HL-60 (cell line): ENCODE results near the gene PRKACB.

Experiments used
- GABPA ChIP-seq: IDR thresholded peaks from 2 replicates; pipeline ENCODE4 v1.6.1; 2012; ENCODE audit warnings: low read depth
- POLR2AphosphoS5 ChIP-seq: IDR thresholded peaks from 2 replicates; pipeline ENCODE4 v1.6.1; 2012; ENCODE audit warnings: low read depth
- SPI1 ChIP-seq: IDR thresholded peaks from 2 replicates; pipeline ENCODE4 v1.6.1; 2012; ENCODE audit warnings: low read depth, mild to moderate bottlenecking, borderline replicate concordance
- TF ChIP-seq, protein P1 (sequence below): IDR thresholded peaks from one replicate; pipeline ENCODE4 v1.5.1; 2011; ENCODE audit warnings: low read length, control low read depth, inconsistent platforms; ENCODE audit not compliant: insufficient read depth
- TF ChIP-seq, protein P2 (sequence below): IDR thresholded peaks from 2 replicates; pipeline ENCODE4 v1.6.1; 2012; ENCODE audit warnings: low read depth; ENCODE audit not compliant: insufficient replicate concordance

DNA sequence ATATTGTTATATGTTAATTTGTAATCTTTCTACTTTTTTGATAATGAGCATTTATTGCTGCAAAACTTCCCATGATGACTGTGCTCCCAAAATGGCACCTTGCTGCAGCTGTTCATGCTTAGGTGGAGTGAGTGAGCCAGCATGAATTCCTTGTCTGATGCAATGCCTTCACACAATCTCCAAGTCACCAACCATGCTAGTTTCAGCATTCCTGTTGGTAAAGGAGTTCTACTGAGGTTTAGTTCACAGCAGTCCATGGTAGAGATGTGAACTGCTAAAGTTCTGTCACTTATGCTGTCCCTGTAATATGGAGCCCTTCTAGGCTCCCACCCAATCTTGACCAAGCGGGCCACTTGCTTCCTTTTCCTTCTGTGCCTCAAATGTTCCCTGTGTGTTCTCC is 26.2 kb upstream of the PRKACB start:
- TF ChIP-seq, protein P1, sequence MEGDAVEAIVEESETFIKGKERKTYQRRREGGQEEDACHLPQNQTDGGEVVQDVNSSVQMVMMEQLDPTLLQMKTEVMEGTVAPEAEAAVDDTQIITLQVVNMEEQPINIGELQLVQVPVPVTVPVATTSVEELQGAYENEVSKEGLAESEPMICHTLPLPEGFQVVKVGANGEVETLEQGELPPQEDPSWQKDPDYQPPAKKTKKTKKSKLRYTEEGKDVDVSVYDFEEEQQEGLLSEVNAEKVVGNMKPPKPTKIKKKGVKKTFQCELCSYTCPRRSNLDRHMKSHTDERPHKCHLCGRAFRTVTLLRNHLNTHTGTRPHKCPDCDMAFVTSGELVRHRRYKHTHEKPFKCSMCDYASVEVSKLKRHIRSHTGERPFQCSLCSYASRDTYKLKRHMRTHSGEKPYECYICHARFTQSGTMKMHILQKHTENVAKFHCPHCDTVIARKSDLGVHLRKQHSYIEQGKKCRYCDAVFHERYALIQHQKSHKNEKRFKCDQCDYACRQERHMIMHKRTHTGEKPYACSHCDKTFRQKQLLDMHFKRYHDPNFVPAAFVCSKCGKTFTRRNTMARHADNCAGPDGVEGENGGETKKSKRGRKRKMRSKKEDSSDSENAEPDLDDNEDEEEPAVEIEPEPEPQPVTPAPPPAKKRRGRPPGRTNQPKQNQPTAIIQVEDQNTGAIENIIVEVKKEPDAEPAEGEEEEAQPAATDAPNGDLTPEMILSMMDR: no peak
- TF ChIP-seq POLR2AphosphoS5: no peak
- TF ChIP-seq, protein P2, sequence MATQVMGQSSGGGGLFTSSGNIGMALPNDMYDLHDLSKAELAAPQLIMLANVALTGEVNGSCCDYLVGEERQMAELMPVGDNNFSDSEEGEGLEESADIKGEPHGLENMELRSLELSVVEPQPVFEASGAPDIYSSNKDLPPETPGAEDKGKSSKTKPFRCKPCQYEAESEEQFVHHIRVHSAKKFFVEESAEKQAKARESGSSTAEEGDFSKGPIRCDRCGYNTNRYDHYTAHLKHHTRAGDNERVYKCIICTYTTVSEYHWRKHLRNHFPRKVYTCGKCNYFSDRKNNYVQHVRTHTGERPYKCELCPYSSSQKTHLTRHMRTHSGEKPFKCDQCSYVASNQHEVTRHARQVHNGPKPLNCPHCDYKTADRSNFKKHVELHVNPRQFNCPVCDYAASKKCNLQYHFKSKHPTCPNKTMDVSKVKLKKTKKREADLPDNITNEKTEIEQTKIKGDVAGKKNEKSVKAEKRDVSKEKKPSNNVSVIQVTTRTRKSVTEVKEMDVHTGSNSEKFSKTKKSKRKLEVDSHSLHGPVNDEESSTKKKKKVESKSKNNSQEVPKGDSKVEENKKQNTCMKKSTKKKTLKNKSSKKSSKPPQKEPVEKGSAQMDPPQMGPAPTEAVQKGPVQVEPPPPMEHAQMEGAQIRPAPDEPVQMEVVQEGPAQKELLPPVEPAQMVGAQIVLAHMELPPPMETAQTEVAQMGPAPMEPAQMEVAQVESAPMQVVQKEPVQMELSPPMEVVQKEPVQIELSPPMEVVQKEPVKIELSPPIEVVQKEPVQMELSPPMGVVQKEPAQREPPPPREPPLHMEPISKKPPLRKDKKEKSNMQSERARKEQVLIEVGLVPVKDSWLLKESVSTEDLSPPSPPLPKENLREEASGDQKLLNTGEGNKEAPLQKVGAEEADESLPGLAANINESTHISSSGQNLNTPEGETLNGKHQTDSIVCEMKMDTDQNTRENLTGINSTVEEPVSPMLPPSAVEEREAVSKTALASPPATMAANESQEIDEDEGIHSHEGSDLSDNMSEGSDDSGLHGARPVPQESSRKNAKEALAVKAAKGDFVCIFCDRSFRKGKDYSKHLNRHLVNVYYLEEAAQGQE: no peak
- TF ChIP-seq GABPA: no peak
- TF ChIP-seq SPI1: no peak
